ENCODE data around the gene ADCYAP1R1. TPM values are rescaled to one million over a fixed set of nuclear protein-coding genes. Genes with fewer than 3 reads are reported as not detected.

The ADCYAP1R1 gene
- total RNA-seq, 1 donor from 2014 or later, result 12.0 TPM

GRCh38 chr7:31054608-31055278, 2.6 kb downstream of the ADCYAP1R1 start:
- Histone ChIP-seq H3K4me3 (no peak overlapping the region), H3K9me3 (no peaks in the 10 kb centered on the region), H3K36me3 (no peaks in the 10 kb centered on the region), H3K27me3 (no peaks in the 10 kb centered on the region), H3K4me1 (peaks cover 12% of the 10 kb centered on the region), H3K27ac (no peak overlapping the region)
- TF ChIP-seq POLR2A (IDR thresholded peaks at IDR 0.05) (no peak), CTCF (IDR thresholded peaks at IDR 0.05) (no peak), POLR2AphosphoS5 (IDR thresholded peaks at IDR 0.05; ENCODE audit: insufficient read depth in 1 of 2, low read depth in 1 of 2) (no peak)
- intact Hi-C loops (cut with DNase I), result no loop called here
- DNase-seq (ENCODE audit: extremely low spot score in 2 of 2), result no peak

DNA sequence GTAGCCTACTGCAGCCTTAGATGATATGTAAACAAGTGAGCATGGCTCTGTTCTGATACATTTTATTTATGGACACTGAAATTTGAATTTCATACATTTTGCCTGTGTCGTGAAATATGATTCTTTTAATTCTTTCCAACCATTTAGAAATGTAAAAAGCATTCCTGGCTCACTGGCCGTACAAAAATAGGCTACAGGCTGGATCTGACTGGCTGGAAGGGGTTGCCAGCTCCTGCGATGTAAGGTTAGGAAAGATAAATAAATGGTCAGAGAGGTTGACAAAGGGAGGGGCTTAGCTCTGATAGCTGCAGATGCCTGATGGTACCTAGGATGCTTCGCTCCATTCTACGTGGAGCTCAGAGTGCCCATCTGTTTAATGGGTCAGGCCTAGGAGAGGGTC, 3.4 kb downstream of the ADCYAP1R1 start:
- DNase-seq (ENCODE audit: extremely low spot score in 2 of 2), result no peak
- intact Hi-C loops (cut with DNase I), result no loop called here
- Histone ChIP-seq H3K9me3 (no peaks in the 10 kb centered on the region), H3K4me1 (peaks cover 12% of the 10 kb centered on the region), H3K27me3 (no peaks in the 10 kb centered on the region), H3K4me3 (no peak overlapping the region), H3K36me3 (no peaks in the 10 kb centered on the region), H3K27ac (no peak overlapping the region)
- TF ChIP-seq CTCF (IDR thresholded peaks at IDR 0.05) (no peak), POLR2A (IDR thresholded peaks at IDR 0.05) (no peak), POLR2AphosphoS5 (IDR thresholded peaks at IDR 0.05; ENCODE audit: insufficient read depth in 1 of 2, low read depth in 1 of 2) (no peak)

- H3K4me1 ChIP-seq, result peaks cover 12% of the 10 kb centered on the region
- no peaks in the 10 kb centered on the region for H3K36me3 ChIP-seq
- no peaks in the 10 kb centered on the region for H3K9me3 ChIP-seq
- intact Hi-C loops (cut with DNase I), result no loop called here
- H3K27me3 ChIP-seq, result no peaks in the 10 kb centered on the region
- no peak overlapping the region for H3K27ac ChIP-seq
- no peak for DNase-seq (ENCODE audit: extremely low spot score in 2 of 2)
- H3K4me3 ChIP-seq, result no peak overlapping the region
- no peak for TF ChIP-seq CTCF (IDR thresholded peaks at IDR 0.05)
- TF ChIP-seq POLR2AphosphoS5 (IDR thresholded peaks at IDR 0.05; ENCODE audit: insufficient read depth in 1 of 2, low read depth in 1 of 2), result no peak
- no peak for TF ChIP-seq POLR2A (IDR thresholded peaks at IDR 0.05)
These were observed 4.8 kb downstream of the ADCYAP1R1 start for GRCh38 chr7:31056775-31057346.

GRCh38 chr7:31058122-31058521, 6.0 kb downstream of the ADCYAP1R1 start:
- Histone ChIP-seq H3K4me1 (peaks cover 7% of the 10 kb centered on the region), H3K4me3 (no peak overlapping the region), H3K36me3 (no peaks in the 10 kb centered on the region), H3K27me3 (no peaks in the 10 kb centered on the region), H3K27ac (no peak overlapping the region), H3K9me3 (no peaks in the 10 kb centered on the region)
- intact Hi-C loops (cut with DNase I), result no loop called here
- no peak for DNase-seq (ENCODE audit: extremely low spot score in 2 of 2)
- TF ChIP-seq CTCF (IDR thresholded peaks at IDR 0.05) (no peak), POLR2AphosphoS5 (IDR thresholded peaks at IDR 0.05; ENCODE audit: insufficient read depth in 1 of 2, low read depth in 1 of 2) (no peak), POLR2A (IDR thresholded peaks at IDR 0.05) (no peak)

GRCh38 chr7:31058688-31059087, 6.6 kb downstream of the ADCYAP1R1 start:
- Histone ChIP-seq H3K4me3 (no peak overlapping the region), H3K4me1 (peaks cover 5% of the 10 kb centered on the region), H3K36me3 (no peaks in the 10 kb centered on the region), H3K27me3 (no peaks in the 10 kb centered on the region), H3K27ac (no peak overlapping the region), H3K9me3 (no peaks in the 10 kb centered on the region)
- intact Hi-C loops (cut with DNase I), result no loop called here
- TF ChIP-seq CTCF (IDR thresholded peaks at IDR 0.05) (no peak), POLR2A (IDR thresholded peaks at IDR 0.05) (no peak), POLR2AphosphoS5 (IDR thresholded peaks at IDR 0.05; ENCODE audit: insufficient read depth in 1 of 2, low read depth in 1 of 2) (no peak)
- DNase-seq (ENCODE audit: extremely low spot score in 2 of 2), result no peak
